ENCODE data around the gene YLPM1. TPM values are rescaled to one million over a fixed set of nuclear protein-coding genes. Genes with fewer than 3 reads are reported as not detected.
A peak's percentile ranks its signal among the peaks of the same experiment; 100 is the strongest.
"Not testable (repeated sequence)": the region's sequence is repeated elsewhere in the genome, so short reads cannot be mapped to it uniquely, and the experiment has no call there.

Gene YLPM1
- total RNA-seq, 1 experiment from 2014 or later: 91.2 TPM

- DNase-seq (ENCODE audit: low spot score): no peak
- H3K9me3 ChIP-seq (ENCODE audit: low read depth, low read length, poor library complexity, severe bottlenecking): no peaks in the 10 kb centered on the region
- ChIA-PET CTCF (no interaction called here), POLR2A (ENCODE audit: low non-redundant PET) (no interaction called here)
- no peaks in the 10 kb centered on the region for H3K36me3 ChIP-seq (ENCODE audit: insufficient read depth, low read length, poor library complexity, severe bottlenecking)
- no peaks in the 10 kb centered on the region for H3K27me3 ChIP-seq (replicated peaks; ENCODE audit: insufficient read depth, low read depth, low read length, poor library complexity)
- intact Hi-C loops (cut with micrococcal nuclease; ENCODE audit: unreplicated experiment): loop anchor here (5.0 kb wide), 1 partner anchor 212 kb away; no protein-coding TSS in a partner anchor
- BruUV-seq (replicated peaks): no TSS peak
- H3K4me1 ChIP-seq (ENCODE audit: insufficient read depth, low read length, poor library complexity, severe bottlenecking): no peaks in the 10 kb centered on the region
- no peak overlapping the region for H3K4me3 ChIP-seq (ENCODE audit: low read depth, low read length, poor library complexity, severe bottlenecking)
- H3K27ac ChIP-seq (ENCODE audit: low read depth, low read length, poor library complexity, severe bottlenecking): no peak overlapping the region
- TF ChIP-seq CTCF (conservative IDR thresholded peaks at IDR 0.05; ENCODE audit: low read depth, low read length) (no peak), EZH2 (IDR thresholded peaks at IDR 0.05; ENCODE audit: borderline replicate concordance, low read depth, low read length, poor library complexity, severe bottlenecking) (no peak)
These were observed 8.2 kb upstream of the YLPM1 start for GRCh38 chr14:74754899-74755298.

- Histone ChIP-seq H3K27ac (ENCODE audit: low read depth, low read length, poor library complexity, severe bottlenecking) (no peak overlapping the region), H3K9me3 (ENCODE audit: low read depth, low read length, poor library complexity, severe bottlenecking) (no peaks in the 10 kb centered on the region), H3K4me3 (ENCODE audit: low read depth, low read length, poor library complexity, severe bottlenecking) (no peak overlapping the region), H3K4me1 (ENCODE audit: insufficient read depth, low read length, poor library complexity, severe bottlenecking) (no peaks in the 10 kb centered on the region), H3K36me3 (ENCODE audit: insufficient read depth, low read length, poor library complexity, severe bottlenecking) (no peaks in the 10 kb centered on the region), H3K27me3 (replicated peaks; ENCODE audit: insufficient read depth, low read depth, low read length, poor library complexity) (no peaks in the 10 kb centered on the region)
- CTCF ChIA-PET: no interaction called here
- POLR2A ChIA-PET (ENCODE audit: low non-redundant PET): no interaction called here
- TF ChIP-seq CTCF (conservative IDR thresholded peaks at IDR 0.05; ENCODE audit: low read depth, low read length) (no peak), EZH2 (IDR thresholded peaks at IDR 0.05; ENCODE audit: borderline replicate concordance, low read depth, low read length, poor library complexity, severe bottlenecking) (no peak)
- no peak for DNase-seq (ENCODE audit: low spot score)
- no TSS peak for BruUV-seq (replicated peaks)
- intact Hi-C loops (cut with micrococcal nuclease; ENCODE audit: unreplicated experiment): no loop called here
These were observed 6.8 kb upstream of the YLPM1 start for GRCh38 chr14:74756326-74756725.

GRCh38 chr14:74758505-74758904 lies 4.6 kb upstream of the YLPM1 start:
- H3K4me3 ChIP-seq (ENCODE audit: low read depth, low read length, poor library complexity, severe bottlenecking); H3K27me3 ChIP-seq (replicated peaks; ENCODE audit: insufficient read depth, low read depth, low read length, poor library complexity); H3K4me1 ChIP-seq (ENCODE audit: insufficient read depth, low read length, poor library complexity, severe bottlenecking); intact Hi-C loops (cut with micrococcal nuclease; ENCODE audit: unreplicated experiment); CTCF ChIA-PET; H3K27ac ChIP-seq (ENCODE audit: low read depth, low read length, poor library complexity, severe bottlenecking); BruUV-seq (replicated peaks); DNase-seq (ENCODE audit: low spot score); H3K9me3 ChIP-seq (ENCODE audit: low read depth, low read length, poor library complexity, severe bottlenecking); H3K36me3 ChIP-seq (ENCODE audit: insufficient read depth, low read length, poor library complexity, severe bottlenecking); POLR2A ChIA-PET (ENCODE audit: low non-redundant PET): not testable (repeated sequence)

- no TSS peak for BruUV-seq (replicated peaks)
- Histone ChIP-seq H3K4me1 (ENCODE audit: insufficient read depth, low read length, poor library complexity, severe bottlenecking) (no peaks in the 10 kb centered on the region), H3K27me3 (replicated peaks; ENCODE audit: insufficient read depth, low read depth, low read length, poor library complexity) (no peaks in the 10 kb centered on the region), H3K36me3 (ENCODE audit: insufficient read depth, low read length, poor library complexity, severe bottlenecking) (peaks cover 3% of the 10 kb centered on the region), H3K4me3 (ENCODE audit: low read depth, low read length, poor library complexity, severe bottlenecking) (peak overlapping the region; percentile 94), H3K9me3 (ENCODE audit: low read depth, low read length, poor library complexity, severe bottlenecking) (no peaks in the 10 kb centered on the region), H3K27ac (ENCODE audit: low read depth, low read length, poor library complexity, severe bottlenecking) (peak overlapping the region; percentile 95)
- POLR2A ChIA-PET (ENCODE audit: low non-redundant PET): interaction anchor here (0.6 kb wide), 1 partner anchor 10 kb away, joined by 5 read pairs; no protein-coding TSS in a partner anchor
- intact Hi-C loops (cut with micrococcal nuclease; ENCODE audit: unreplicated experiment): no loop called here
- no peak for DNase-seq (ENCODE audit: low spot score)
- CTCF ChIA-PET: interaction anchor here (0.6 kb wide), 2 partner anchors 65 to 155 kb away, joined by 3 to 4 read pairs; no protein-coding TSS in a partner anchor
- TF ChIP-seq EZH2 (IDR thresholded peaks at IDR 0.05; ENCODE audit: borderline replicate concordance, low read depth, low read length, poor library complexity, severe bottlenecking): no peak
- no peak for TF ChIP-seq CTCF (conservative IDR thresholded peaks at IDR 0.05; ENCODE audit: low read depth, low read length)
These were observed 851 bp downstream of the YLPM1 start for GRCh38 chr14:74763803-74764531.

Measured in A673 (cell line).